ENCODE results near the gene DNAJC25. TPM values are rescaled to one million over a fixed set of nuclear protein-coding genes. Genes with fewer than 3 reads are reported as not detected.

DNAJC25 gene
- total and polyA plus RNA-seq, 7 donors = 1.9 to 20.1 (median 5.6) TPM

GRCh38 chr9:111659691-111660090 is 28.6 kb downstream of the DNAJC25 start:
- Histone ChIP-seq H3K4me1 (peaks cover 6% of the 10 kb centered on the region), H3K27me3 (ENCODE audit: insufficient read depth in 3 of 3, low read length in 2 of 3) (no peaks in the 10 kb centered on the region), H3K9me3 (no peaks in the 10 kb centered on the region), H3K4me3 (no peak overlapping the region), H3K27ac (no peak overlapping the region), H3K36me3 (ENCODE audit: insufficient read depth in 1 of 2, low read depth in 1 of 2) (peaks cover 0 to 2% of the 10 kb centered on the region in 2 donors)
- DNase-seq (no peak), ATAC-seq (no peak)
- intact Hi-C loops (cut with DNase I) = no loop called here
- TF ChIP-seq, protein P1, sequence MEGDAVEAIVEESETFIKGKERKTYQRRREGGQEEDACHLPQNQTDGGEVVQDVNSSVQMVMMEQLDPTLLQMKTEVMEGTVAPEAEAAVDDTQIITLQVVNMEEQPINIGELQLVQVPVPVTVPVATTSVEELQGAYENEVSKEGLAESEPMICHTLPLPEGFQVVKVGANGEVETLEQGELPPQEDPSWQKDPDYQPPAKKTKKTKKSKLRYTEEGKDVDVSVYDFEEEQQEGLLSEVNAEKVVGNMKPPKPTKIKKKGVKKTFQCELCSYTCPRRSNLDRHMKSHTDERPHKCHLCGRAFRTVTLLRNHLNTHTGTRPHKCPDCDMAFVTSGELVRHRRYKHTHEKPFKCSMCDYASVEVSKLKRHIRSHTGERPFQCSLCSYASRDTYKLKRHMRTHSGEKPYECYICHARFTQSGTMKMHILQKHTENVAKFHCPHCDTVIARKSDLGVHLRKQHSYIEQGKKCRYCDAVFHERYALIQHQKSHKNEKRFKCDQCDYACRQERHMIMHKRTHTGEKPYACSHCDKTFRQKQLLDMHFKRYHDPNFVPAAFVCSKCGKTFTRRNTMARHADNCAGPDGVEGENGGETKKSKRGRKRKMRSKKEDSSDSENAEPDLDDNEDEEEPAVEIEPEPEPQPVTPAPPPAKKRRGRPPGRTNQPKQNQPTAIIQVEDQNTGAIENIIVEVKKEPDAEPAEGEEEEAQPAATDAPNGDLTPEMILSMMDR (IDR thresholded peaks at IDR 0.05) = no peak
- 89 to 91% (median 90%) methylated on average over 3 of the region's 3 CpGs for WGBS, 3 donors

DNA sequence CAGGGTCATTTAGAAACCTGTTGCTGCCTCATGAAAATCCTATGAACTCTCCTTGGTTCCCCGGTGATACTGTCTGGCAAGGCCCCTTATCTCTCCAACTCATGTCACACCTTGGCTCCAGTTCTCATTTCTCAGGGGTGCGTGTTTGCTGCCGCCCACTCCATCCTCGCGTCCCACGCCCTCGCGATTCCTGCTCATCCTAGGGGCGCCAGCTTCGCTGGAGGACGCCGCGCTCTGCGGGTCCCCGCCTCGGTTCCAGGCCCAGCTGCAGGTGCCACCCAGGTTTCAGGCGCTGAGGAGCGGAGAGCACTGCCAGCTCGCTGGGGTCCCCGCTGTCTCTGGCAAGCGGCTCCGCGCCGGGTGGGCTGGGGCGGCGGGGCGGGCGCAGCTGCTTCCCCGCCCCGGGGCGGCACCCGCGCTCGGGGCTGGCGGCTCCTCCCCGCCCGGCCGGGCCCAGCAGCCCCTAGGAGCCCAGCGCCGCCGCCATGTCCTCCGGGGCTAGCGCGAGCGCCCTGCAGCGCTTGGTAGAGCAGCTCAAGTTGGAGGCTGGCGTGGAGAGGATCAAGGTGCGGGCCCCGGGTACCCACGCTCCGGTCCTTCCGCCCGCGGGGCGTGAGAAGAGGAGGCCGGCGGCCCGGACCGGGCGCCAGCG is 30.1 kb downstream of the DNAJC25 start, which contains the start of gene GNG10:
GNG10 (plus strand) TSS at position 456 of the 652 bp plus-strand sequence; CDS start at position 486, 30 bp downstream.
- Histone ChIP-seq H3K4me3 (peak within 1 kb of the TSS; percentile 83), H3K9me3 (no peaks in the 10 kb centered on the region), H3K27me3 (ENCODE audit: insufficient read depth in 3 of 3, low read length in 2 of 3) (no peaks in the 10 kb centered on the region), H3K4me1 (peaks cover 6% of the 10 kb centered on the region), H3K27ac (peak within 1 kb of the TSS; percentile 59), H3K36me3 (ENCODE audit: insufficient read depth in 1 of 2, low read depth in 1 of 2) (no peaks in the 10 kb centered on the region)
- TF ChIP-seq, protein P1 (IDR thresholded peaks at IDR 0.05) = no peak
- DNase-seq (peak; percentile 63 to 69), ATAC-seq (peak; percentile 87 to 94 (median 90))
- 0 to 1% (median 1%) methylated on average over 39 to 61 of the region's 61 CpGs for WGBS, 3 donors
- intact Hi-C loops (cut with DNase I) = no loop called here

GRCh38 chr9:111661802-111662521 is 30.8 kb downstream of the DNAJC25 start:
- ATAC-seq (peak; percentile 51 to 73 (median 65)), DNase-seq (peak; percentile 41 to 67)
- peaks cover 6% of the 10 kb centered on the region for H3K4me1 ChIP-seq
- no peaks in the 10 kb centered on the region for H3K27me3 ChIP-seq (ENCODE audit: insufficient read depth in 3 of 3, low read length in 2 of 3)
- H3K9me3 ChIP-seq = no peaks in the 10 kb centered on the region
- WGBS, 3 donors = 0 to 1% (median 1%) methylated on average over 51 to 57 of the region's 57 CpGs
- peak overlapping the region; percentile 59 for H3K27ac ChIP-seq
- intact Hi-C loops (cut with DNase I) = no loop called here
- TF ChIP-seq, protein P1 (IDR thresholded peaks at IDR 0.05) = no peak
- peaks cover 4% of the 10 kb centered on the region in 2 donors for H3K36me3 ChIP-seq (ENCODE audit: insufficient read depth in 1 of 2, low read depth in 1 of 2)
- H3K4me3 ChIP-seq = peak overlapping the region; percentile 83

DNA sequence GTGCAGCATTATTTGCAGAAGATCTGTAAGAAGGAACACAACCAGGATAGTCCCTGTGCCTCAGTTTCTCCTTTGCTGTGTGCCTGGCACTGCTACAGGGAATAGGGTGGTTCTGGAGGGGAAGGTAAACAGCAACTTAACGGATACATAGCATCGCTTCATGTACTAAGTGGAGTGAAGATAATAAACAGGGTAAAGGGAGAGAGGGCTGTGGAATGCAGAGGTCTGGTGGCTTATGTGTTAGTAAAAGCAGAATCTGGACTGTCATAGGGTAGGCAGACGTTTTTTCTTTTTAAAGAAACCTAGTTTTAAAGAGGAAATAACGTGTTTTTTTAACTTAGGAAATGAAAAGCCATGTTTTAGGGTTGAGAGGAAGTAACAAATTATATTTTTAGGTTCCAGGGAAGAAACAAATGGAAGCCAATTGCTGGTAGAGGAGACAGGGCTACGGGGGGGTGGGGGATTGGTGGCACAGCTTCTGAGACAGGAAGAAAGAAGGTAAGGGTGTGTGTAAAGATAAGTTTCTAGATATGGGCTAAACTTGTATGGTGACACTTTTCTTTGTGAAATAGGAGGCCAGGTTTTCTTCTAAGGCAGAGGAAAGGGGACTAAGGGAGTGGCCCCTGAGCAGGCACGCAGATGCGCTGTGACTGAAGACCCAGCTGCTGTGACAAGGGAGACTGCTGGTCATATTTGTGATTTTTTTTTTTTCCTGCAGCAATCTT is 31.6 kb downstream of the DNAJC25 start:
- no peaks in the 10 kb centered on the region for H3K27me3 ChIP-seq (ENCODE audit: insufficient read depth in 3 of 3, low read length in 2 of 3)
- peaks cover 8 to 12% of the 10 kb centered on the region in 2 donors for H3K36me3 ChIP-seq (ENCODE audit: insufficient read depth in 1 of 2, low read depth in 1 of 2)
- TF ChIP-seq, protein P1 (IDR thresholded peaks at IDR 0.05) = no peak
- H3K4me3 ChIP-seq = peak overlapping the region; percentile 83
- DNase-seq = no peak
- H3K9me3 ChIP-seq = no peaks in the 10 kb centered on the region
- ATAC-seq = no peak
- WGBS, 3 donors = 47 to 56% (median 48%) methylated on average over 7 of the region's 7 CpGs
- peaks cover 6% of the 10 kb centered on the region for H3K4me1 ChIP-seq
- peak overlapping the region; percentile 59 for H3K27ac ChIP-seq
- intact Hi-C loops (cut with DNase I) = no loop called here
